ENCODE measurements around the gene GNAS-AS1.
A peak's percentile ranks its signal among the peaks of the same experiment; 100 is the strongest.

Gene GNAS-AS1

DNA sequence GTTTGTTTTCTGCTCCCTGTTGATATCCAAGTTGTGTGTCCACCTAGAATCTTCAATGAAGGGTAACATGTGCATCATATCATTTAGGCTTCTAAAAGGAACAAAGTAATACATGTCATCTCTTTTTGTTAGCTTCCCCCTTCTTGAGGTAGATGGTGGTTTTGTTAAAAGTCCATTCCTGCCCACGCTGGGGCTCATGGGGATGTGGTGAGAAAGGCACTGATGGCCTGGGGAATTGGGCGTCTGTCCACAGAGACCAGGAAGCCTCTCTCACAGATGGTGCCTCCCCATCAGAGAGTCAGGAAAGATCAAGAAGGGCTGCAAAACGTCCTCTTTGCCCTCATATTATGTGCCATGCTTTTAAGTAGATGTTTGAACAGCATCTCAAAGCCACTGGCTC, 34.3 kb upstream of the GNAS-AS1 start:
- DNase-seq: peak; percentile 70 to 82

- no peak for DNase-seq
These were observed 32.6 kb upstream of the GNAS-AS1 start for GRCh38 chr20:58883241-58883691.

- DNase-seq: no peak
These were observed 32.0 kb upstream of the GNAS-AS1 start for GRCh38 chr20:58882704-58883089.

DNA sequence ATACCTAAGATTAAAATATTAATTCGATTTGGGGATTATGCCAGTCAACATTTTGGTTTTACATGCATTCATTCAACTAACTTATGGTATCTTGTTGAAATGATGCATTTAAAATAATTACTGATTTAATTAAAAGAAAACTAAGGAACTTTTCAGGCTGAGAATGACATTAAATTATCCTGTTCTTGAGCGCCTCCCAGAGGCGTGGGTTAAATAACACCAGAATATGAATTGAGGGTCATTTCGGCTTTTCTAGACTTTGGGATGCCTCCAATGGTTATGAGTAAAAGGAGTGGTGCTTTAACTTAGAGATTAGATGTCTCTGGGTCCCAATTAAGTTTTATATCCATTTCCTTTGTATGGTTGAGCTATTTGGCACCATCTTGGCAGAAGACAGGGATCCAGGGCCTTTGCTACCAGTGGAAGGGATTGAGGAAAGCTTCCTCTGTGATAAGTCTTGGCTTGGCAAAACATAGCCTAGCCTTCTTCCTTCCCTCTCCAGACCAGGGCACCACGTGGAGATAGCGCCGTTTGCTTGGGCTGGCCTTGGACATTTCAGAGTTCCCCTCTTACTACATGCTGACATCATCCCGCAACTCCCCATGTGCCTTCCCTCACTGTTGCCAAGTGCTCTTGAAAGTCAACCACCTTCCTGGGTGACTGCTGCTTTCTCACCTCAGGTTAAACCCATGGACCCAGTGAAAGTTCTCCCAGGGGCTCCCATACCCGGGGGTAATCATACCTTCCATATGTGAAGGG, 30.5 kb upstream of the GNAS-AS1 start:
- peak; percentile 68 to 88 for DNase-seq

DNA sequence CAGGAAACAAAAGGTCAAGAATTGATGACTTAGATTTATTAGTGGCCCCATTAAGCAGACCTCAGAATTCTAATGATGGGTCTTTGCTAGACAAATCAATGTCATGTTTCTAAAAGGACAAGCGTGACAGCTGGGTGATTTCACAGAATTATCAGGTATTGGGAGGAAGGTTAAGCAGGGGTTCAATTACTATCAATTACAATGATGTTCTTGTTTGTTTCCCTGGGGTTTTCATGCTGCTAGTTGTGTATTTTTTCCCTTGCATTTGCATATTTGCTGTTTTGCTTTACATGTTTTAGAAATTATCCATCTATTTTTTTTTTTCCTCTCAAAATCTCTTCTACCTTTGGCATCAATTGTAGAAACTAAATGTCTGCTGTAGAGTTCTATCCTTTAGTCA, 29.7 kb upstream of the GNAS-AS1 start:
- no peak for DNase-seq

DNA sequence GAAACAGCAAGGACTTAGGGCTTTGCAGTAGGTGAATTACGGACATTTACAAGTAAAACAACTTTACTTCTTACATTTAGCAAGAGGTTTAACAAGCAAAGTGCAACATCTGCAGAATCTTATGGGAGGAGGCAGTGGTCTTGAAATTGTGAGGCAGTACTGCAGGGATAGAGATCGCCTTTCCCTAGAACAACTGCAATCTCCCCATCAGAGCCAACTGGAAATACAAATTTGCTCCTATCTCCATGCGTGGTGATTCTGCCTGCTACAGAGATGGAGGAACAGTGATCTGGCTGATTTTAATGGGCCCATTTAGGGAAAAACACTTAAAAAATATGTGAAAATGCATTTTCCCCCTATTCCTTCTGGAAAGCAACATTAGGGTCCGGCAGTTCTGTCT, 27.7 kb upstream of the GNAS-AS1 start:
- DNase-seq: no peak

DNA sequence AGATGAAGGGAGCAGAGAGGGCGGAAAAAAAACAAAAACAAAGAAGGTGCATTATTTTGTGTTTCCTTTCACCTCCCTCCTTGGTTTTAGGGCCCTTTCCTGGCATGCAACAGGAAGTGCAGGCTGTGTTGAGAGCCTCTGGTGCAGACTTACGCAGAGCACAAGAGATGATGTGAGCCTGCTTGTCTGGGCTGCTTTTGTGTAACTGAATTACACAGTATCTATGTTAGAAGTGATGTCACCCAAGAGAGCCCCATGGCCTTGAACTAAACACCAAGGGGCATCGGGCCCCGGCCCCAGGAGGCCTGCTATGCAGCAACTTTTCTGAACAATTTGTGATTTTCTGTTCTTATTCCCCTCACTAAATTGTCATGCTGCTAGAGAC, 27.3 kb upstream of the GNAS-AS1 start:
- DNase-seq: no peak

DNA sequence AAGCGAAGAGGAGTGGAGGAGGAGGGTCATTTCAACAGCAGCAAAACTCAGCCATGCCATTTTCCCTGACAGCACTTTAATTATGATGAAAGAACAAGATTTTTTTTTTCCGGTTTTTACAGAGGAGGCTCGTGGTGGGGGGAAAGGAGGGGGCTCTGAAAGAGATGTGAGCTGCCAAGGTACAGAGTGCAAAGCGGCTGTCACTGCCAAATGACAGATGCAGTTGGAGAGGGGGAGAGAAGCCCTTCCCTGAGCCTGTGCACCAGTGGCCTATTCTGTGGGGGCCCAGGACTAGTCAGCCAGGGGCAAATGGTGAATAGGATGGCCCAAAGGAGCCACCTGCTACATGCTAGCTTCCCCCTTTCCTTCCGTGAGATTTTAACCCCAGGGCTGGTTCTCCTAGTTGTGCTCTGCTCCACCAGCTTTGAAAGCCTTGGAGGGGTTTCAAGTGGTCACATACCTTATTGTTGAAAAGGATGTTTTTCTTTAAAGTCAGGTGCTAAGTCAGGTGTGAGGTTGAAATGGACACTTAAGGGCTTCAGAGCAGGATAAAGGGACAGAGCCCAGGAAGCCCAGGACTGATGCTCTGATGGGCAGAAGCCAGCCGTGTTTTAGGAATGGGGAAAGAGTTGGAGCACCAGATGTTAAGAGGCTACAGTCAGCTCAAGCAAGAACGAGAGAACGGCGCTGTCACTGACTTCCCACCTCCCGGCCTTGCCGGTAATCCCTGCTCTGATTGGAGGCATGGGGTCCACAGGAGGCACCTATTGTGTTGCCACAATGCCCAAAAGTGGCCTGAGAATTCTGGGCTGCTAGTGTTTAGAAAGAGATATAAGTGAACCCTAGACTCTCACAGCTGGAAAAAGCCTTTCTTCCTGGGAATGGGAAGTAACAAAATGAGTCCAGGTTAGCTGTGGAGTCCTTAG, 26.6 kb upstream of the GNAS-AS1 start:
- no peak for DNase-seq

- no peak for DNase-seq
These were observed 25.7 kb upstream of the GNAS-AS1 start for GRCh38 chr20:58876437-58876836.

GRCh38 chr20:58875541-58876134, 24.9 kb upstream of the GNAS-AS1 start:
- DNase-seq: no peak

DNA sequence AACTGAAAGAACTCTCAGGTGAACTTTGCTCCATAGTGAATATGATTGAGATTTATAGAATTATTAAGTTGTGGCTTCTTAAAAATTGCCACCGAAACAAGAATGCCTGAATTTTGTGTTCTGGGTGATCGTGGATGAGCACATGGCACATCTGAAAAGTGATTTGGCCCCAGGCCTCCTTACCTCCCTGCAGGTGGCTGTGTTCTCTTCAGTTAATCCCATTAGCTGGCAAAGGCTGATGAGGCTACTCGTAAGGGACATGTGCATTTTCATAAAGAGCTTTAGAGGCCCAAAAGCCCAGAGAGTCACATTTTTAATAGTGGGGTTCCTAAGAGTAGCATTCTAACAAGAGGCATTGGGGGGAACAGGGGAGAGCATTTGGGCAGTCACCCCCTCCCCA, 24.4 kb upstream of the GNAS-AS1 start:
- no peak for DNase-seq

- DNase-seq: no peak
These were observed 23.8 kb upstream of the GNAS-AS1 start for GRCh38 chr20:58874469-58874868.

DNA sequence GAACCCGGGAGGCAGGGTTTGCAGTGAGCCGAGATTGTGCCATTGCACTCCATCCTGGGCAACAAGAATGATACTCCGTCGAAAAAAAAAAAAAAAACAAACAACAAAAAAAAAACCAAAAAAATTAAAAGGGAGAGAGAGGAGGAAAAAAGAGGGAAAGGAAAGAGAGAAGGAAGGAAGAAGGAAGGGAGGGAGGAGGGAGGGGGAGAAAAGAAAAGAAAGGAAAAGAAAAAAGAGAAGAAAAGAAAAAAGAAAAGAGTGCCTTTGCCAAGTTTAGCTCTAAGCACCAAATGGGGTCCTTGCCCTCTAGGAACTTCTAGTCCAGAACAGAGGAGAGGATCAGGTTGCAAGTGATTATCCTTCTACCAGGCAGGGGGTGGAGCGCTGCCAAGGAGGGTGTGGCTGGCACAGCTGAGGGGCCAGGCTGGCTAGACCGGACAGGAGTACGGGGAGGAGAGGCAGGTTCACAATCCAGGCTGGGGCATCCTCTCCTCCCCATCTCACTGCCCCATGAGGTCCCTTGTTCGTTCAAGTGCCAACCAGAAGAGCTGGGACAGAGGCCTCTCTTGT, 20.9 kb upstream of the GNAS-AS1 start:
- no peak for DNase-seq

- peak; percentile 30 to 46 for DNase-seq
These were observed 19.8 kb upstream of the GNAS-AS1 start for GRCh38 chr20:58870293-58871014.

DNA sequence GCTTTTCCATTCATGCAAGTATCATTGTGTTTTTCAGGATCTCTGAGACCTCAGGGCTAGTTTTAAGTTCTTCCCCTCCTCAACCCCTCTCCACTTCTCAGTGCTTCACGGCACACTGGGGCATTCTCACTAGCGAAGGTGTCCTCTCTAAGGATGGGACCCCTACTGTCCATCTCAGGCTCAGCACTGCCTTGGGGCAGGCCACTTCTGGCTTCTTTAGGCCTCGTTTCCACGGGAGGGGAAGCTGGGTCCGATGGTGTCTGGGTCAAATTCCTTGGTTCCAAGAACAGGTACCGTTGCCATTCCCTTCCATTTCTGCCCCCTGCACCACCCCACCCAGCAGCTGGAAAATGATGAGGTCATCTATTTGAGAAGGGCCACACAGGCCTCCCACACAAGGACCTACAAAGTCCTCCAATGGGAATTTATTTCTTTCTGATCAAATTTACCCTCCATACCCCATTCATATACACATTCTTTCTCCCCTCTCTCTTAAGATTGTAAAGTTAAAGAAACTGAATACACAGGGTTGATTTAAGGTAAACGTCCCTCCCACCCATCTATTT, 19.0 kb upstream of the GNAS-AS1 start:
- no peak for DNase-seq

- DNase-seq: peak in 1 of 2 donors; percentile 38
These were observed 18.1 kb upstream of the GNAS-AS1 start for GRCh38 chr20:58868795-58869194.

GRCh38 chr20:58867211-58867610, 16.5 kb upstream of the GNAS-AS1 start:
- DNase-seq: no peak

GRCh38 chr20:58865843-58866242, 15.1 kb upstream of the GNAS-AS1 start:
- no peak for DNase-seq

DNA sequence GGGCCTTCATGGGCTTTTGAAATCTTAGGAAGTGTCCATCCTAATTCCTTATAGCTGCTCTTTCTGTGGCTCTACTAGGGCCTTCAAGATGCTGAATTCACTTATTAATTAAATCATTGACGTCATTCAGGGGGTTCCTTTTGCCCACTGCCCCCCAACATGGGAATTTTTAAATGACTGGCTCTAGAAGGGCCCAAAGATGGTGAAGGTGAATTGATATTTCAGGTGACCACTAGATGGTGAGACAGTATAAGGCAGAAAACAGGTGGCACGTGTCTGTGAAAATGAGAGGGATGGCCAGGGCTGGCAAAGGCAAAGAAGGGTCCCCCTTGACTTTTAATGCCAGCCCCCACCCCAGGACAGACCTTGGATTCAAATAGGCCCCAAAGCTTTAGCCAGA, 13.6 kb upstream of the GNAS-AS1 start:
- no peak for DNase-seq

- DNase-seq: peak in 1 of 2 donors; percentile 33
These were observed 12.5 kb upstream of the GNAS-AS1 start for GRCh38 chr20:58863044-58863790.

All from inflammatory macrophage (primary cell).